Upper lobe of right lung (tissue), 1 donor: ENCODE results near the gene MEGF6. TPM values are rescaled to one million over a fixed set of nuclear protein-coding genes. Genes with fewer than 3 reads are reported as not detected.

ENCODE experiments used
- ATAC-seq: fragments of 200-7000 bp; cut with Tn5 transposase; one replicate; pipeline ENCODE4 v1.9.1; 2020; ENCODE audit warnings: mild to moderate bottlenecking, moderate library complexity
- DNase-seq: peaks from one replicate; pipeline ENCODE4 v3.0.0-alpha.2; 2020
- H3K27ac ChIP-seq: fragments of 200-600 bp; one replicate; pipeline ENCODE4 v1.8.0; 2022
- H3K27me3 ChIP-seq: fragments of 200-600 bp; one replicate; pipeline ENCODE4 v1.8.0; 2022; ENCODE audit warnings: mild to moderate bottlenecking
- H3K36me3 ChIP-seq: fragments of 200-600 bp; one replicate; pipeline ENCODE4 v1.8.0; 2022
- H3K4me1 ChIP-seq: fragments of 200-600 bp; one replicate; pipeline ENCODE4 v1.8.0; 2022
- H3K4me3 ChIP-seq: fragments of 200-600 bp; one replicate; pipeline ENCODE4 v1.8.0; 2022; ENCODE audit warnings: mild to moderate bottlenecking
- H3K9me3 ChIP-seq: fragments of 200-600 bp; one replicate; pipeline ENCODE4 v1.8.0; 2022
- intact Hi-C: fragments of 100-400 bp; cut with DNase I; formaldehyde crosslinking; loops from one replicate; pipeline ENCODE4 v1.11.0; 2022
- total RNA-seq: library from RNA; stranded (reverse); fragmentation: NEBNext Ultra II Directional; extraction: Animal tissue kit (Norgen Biotek cat#: 25700); gene quantifications from one replicate; pipeline ENCODE4 v1.2.1, GENCODE V29; 2021
- TF ChIP-seq, protein P1 (sequence below): fragments of 200-600 bp; IDR thresholded peaks from one replicate; pipeline ENCODE4 v1.8.0; 2022; ENCODE audit warnings: antibody characterized with exemption
- donor health status: DM: no; HTN: yes; CAD: no; lungs with severe emphysema.

The MEGF6 gene
- total RNA-seq, 1 donor from 2014 or later = 96.6 TPM

GRCh38 chr1:3614755-3615742 is 3.7 kb upstream of the MEGF6 start:
- intact Hi-C loops = loop anchor here (5.0 kb wide), 1 partner anchor 48 kb away; no protein-coding TSS in a partner anchor
- TF ChIP-seq, protein P1, sequence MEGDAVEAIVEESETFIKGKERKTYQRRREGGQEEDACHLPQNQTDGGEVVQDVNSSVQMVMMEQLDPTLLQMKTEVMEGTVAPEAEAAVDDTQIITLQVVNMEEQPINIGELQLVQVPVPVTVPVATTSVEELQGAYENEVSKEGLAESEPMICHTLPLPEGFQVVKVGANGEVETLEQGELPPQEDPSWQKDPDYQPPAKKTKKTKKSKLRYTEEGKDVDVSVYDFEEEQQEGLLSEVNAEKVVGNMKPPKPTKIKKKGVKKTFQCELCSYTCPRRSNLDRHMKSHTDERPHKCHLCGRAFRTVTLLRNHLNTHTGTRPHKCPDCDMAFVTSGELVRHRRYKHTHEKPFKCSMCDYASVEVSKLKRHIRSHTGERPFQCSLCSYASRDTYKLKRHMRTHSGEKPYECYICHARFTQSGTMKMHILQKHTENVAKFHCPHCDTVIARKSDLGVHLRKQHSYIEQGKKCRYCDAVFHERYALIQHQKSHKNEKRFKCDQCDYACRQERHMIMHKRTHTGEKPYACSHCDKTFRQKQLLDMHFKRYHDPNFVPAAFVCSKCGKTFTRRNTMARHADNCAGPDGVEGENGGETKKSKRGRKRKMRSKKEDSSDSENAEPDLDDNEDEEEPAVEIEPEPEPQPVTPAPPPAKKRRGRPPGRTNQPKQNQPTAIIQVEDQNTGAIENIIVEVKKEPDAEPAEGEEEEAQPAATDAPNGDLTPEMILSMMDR = peak; percentile 66
- Histone ChIP-seq H3K9me3 (no peaks in the 10 kb centered on the region), H3K27me3 (peaks cover 12% of the 10 kb centered on the region), H3K4me1 (peaks cover 35% of the 10 kb centered on the region), H3K4me3 (no peak overlapping the region), H3K27ac (no peak overlapping the region), H3K36me3 (no peaks in the 10 kb centered on the region)
- no peak for ATAC-seq
- DNase-seq = no peak

DNA sequence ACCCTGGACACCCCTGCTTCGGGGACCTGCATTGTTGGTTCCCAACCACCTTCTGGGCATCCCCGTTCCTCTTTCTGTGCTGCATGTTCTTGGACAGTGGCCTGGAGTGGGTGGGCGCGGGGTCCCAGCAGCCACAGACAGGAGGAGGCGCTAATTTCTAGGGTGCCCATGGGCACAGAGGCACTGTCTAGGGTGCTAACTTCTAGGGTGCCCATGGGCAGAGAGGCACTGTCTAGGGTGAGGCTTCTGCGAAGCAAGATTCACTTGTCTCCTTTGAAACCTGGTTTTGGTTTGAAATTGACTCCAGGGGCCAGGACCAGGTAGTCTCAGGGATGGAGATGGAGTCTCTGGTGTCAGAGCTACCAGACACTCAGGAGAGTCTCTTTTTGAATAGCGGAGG is 815 bp upstream of the MEGF6 start:
- H3K36me3 ChIP-seq = no peaks in the 10 kb centered on the region
- TF ChIP-seq, protein P1 = no peak
- peaks cover 31% of the 10 kb centered on the region for H3K4me1 ChIP-seq
- intact Hi-C loops = no loop called here
- peaks cover 20% of the 10 kb centered on the region for H3K27me3 ChIP-seq
- H3K9me3 ChIP-seq = no peaks in the 10 kb centered on the region
- H3K27ac ChIP-seq = no peak overlapping the region
- H3K4me3 ChIP-seq = peak overlapping the region; percentile 30
- ATAC-seq = no peak
- DNase-seq = no peak

- Histone ChIP-seq H3K27me3 (peaks cover 20% of the 10 kb centered on the region), H3K4me1 (peaks cover 31% of the 10 kb centered on the region), H3K9me3 (no peaks in the 10 kb centered on the region), H3K27ac (peak overlapping the region; percentile 17), H3K4me3 (peak overlapping the region; percentile 54), H3K36me3 (no peaks in the 10 kb centered on the region)
- ATAC-seq (no peak), DNase-seq (no peak)
- TF ChIP-seq, protein P1 = no peak
- intact Hi-C loops = no loop called here
Measured at GRCh38 chr1:3610527-3611169, 660 bp downstream of the MEGF6 start.

DNA sequence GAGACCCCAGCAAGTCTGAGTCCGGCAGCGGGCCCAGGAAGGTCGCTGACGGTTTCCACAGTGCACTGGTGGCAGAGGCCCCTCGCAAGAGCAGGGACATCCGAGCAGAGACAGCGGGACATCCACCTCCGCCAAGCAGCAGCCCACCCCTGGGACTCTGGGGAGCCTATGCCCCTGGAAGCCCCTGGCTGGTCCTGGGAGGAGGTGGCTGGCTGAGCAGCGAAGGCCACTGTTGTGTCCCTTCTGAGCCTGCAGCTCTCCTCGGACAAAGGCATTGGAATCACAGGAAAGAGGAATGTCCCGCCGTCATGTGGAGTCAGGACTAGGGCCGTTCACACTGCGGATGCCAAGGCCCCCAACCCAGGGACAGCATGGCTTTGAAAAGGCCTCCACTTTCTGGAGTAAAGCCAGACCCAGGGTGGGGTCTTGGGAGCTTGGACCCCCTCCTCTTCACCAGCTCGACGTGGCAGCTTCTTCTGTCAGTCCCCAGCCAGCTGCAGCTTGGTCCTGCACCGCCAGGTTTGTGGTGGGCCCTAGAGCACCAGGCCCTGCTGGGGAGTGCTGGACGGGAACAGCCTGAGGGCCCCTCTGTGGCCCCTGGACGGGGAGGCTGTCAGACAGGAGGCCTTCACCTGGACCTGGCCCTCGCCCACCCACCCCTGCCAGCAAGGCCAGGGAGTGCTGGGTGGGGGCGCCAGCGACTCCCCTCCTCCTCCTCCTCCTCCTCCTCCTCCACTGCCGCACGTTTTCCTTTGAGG is 1.4 kb downstream of the MEGF6 start:
- intact Hi-C loops = no loop called here
- H3K27me3 ChIP-seq = peaks cover 20% of the 10 kb centered on the region
- no peak for DNase-seq
- H3K36me3 ChIP-seq = no peaks in the 10 kb centered on the region
- H3K9me3 ChIP-seq = no peaks in the 10 kb centered on the region
- H3K4me3 ChIP-seq = peak overlapping the region; percentile 54
- no peak for ATAC-seq
- TF ChIP-seq, protein P1 = no peak
- H3K4me1 ChIP-seq = peaks cover 31% of the 10 kb centered on the region
- H3K27ac ChIP-seq = no peak overlapping the region

DNA sequence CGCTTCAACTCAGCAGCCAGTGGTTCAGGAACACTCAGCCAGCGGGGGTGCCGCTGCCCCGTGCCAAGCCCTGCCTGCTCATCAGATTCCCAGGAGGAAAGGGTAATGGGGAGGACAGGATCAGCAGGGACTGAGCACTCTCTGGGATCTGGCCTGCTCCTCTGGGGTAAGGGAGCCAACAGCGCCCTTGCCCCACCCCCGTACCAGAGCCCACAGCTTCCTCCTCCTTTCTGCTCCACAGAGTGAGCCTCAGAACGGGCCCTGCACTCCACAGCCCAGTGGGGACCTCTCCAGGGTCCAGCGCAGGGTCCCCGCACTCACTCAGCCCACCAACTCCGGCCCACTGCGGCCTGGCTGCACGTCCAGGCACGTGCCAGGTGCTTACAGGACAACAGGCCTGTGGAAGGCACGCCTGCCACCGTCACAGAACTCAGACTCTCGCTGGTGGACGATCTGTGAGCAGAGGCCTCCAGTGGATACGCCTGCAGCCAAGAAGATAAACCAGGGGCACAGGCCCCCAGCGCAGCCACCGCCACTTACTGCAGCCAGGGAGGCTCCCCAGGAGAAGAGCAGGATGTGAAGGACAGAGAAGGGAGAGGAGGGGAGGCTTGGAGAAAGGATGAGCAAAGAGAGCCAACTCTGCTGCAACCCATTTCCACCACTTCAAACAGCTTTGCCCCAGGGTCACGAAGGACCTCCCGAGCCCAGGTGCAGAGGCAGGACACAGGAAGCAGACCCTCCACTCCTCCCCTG is 2.1 kb downstream of the MEGF6 start:
- intact Hi-C loops = no loop called here
- Histone ChIP-seq H3K4me3 (no peak overlapping the region), H3K36me3 (no peaks in the 10 kb centered on the region), H3K9me3 (no peaks in the 10 kb centered on the region), H3K4me1 (peaks cover 30% of the 10 kb centered on the region), H3K27ac (no peak overlapping the region), H3K27me3 (peaks cover 20% of the 10 kb centered on the region)
- ATAC-seq (no peak), DNase-seq (no peak)
- TF ChIP-seq, protein P1 = no peak
